HepG2 (cell line): ENCODE data around the gene MYL9. TPM values are rescaled to one million over a fixed set of nuclear protein-coding genes. Genes with fewer than 3 reads are reported as not detected.
A peak's percentile ranks its signal among the peaks of the same experiment; 100 is the strongest.

ENCODE experiments used
- CEBPG ChIP-seq: IDR thresholded peaks from 2 replicates; pipeline ENCODE4 v1.6.1; 2016
- HNF4G ChIP-seq, 2 experiments: sonication (generic) in 1 of 2; formaldehyde crosslinking in 1 of 2; IDR thresholded peaks; 2 replicates each; pipeline versions ENCODE4 v1.4.0 to v1.6.1; 2011 to 2020; ENCODE audit warnings: borderline replicate concordance in 2 of 2, low read depth in 2 of 2, mild to moderate bottlenecking in 2 of 2, low read length in 1 of 2, missing genetic modification reagents in 1 of 2, moderate library complexity in 1 of 2
- JUND ChIP-seq: sonication (generic); formaldehyde crosslinking; IDR thresholded peaks from 2 replicates; pipeline ENCODE4 v1.8.0; 2022; ENCODE audit warnings: mild to moderate bottlenecking, missing genetic modification reagents
- NCOA5 ChIP-seq: sonication (generic); formaldehyde crosslinking; IDR thresholded peaks from 2 replicates; pipeline ENCODE4 v1.4.0; 2020; ENCODE audit warnings: missing genetic modification reagents
- NKX3-1 ChIP-seq: sonication (generic); formaldehyde crosslinking; IDR thresholded peaks from 2 replicates; pipeline ENCODE4 v1.5.0; 2020; ENCODE audit warnings: missing genetic modification reagents
- REL ChIP-seq: sonication (generic); formaldehyde crosslinking; conservative IDR thresholded peaks from 2 replicates; pipeline ENCODE4 v1.8.0; 2022; ENCODE audit warnings: mild to moderate bottlenecking, missing genetic modification reagents, moderate library complexity
- ZNF274 ChIP-seq: sonication (generic); formaldehyde crosslinking; IDR thresholded peaks from 2 replicates; pipeline ENCODE4 v1.5.1; 2020; ENCODE audit warnings: mild to moderate bottlenecking, missing genetic modification reagents
- ZNF382 ChIP-seq: sonication (generic); formaldehyde crosslinking; IDR thresholded peaks from 2 replicates; pipeline ENCODE4 v1.5.0; 2020; ENCODE audit warnings: missing genetic modification reagents, mild to moderate bottlenecking, borderline replicate concordance
- ZNF660 ChIP-seq: sonication (generic); formaldehyde crosslinking; IDR thresholded peaks from 2 replicates; pipeline ENCODE4 v1.5.1; 2020; ENCODE audit warnings: mild to moderate bottlenecking, low read depth, missing genetic modification reagents, borderline replicate concordance
- ZNF839 ChIP-seq: sonication (generic); formaldehyde crosslinking; IDR thresholded peaks from 2 replicates; pipeline ENCODE4 v1.4.0; 2020; ENCODE audit warnings: missing genetic modification reagents, mild to moderate bottlenecking, borderline replicate concordance
- ZSCAN30 ChIP-seq: sonication (generic); formaldehyde crosslinking; IDR thresholded peaks from 2 replicates; pipeline ENCODE4 v1.5.0; 2020; ENCODE audit warnings: mild to moderate bottlenecking, missing genetic modification reagents
- polyA plus RNA-seq, 8 experiments: library from polyadenylated mRNA; depleted of rRNA in 3 of 8; stranded (reverse) in 7 of 8; unstranded in 1 of 8; fragments of >200 nt; fragmentation: Illumina TruSeq in 4 of 8; extraction: Trizol in 4 of 8; gene quantifications; 2 replicates each; pipeline versions ENCODE4 v1.2.1 to v1.2.3, GENCODE V29; 2011 to 2016; ENCODE audit warnings: low read depth in 4 of 8, missing spikeins in 1 of 8, mixed read lengths in 1 of 8; ENCODE audit not compliant: insufficient read depth in 1 of 8
- total RNA-seq, 5 experiments: library from RNA; depleted of rRNA; stranded (reverse); fragments of >200 nt; fragmentation: Illumina TruSeq; extraction: Trizol; gene quantifications; 2 replicates each; pipeline ENCODE4 v1.2.3, GENCODE V29; 2016; ENCODE audit warnings: low read depth in 1 of 5
- TF ChIP-seq, protein P1 (sequence below): sonication (generic); formaldehyde crosslinking; IDR thresholded peaks from 2 replicates; pipeline ENCODE4 v1.5.1; 2020; ENCODE audit warnings: missing genetic modification reagents, mild to moderate bottlenecking, borderline replicate concordance
- TF ChIP-seq, protein P2 (sequence below): sonication (generic); formaldehyde crosslinking; IDR thresholded peaks from 2 replicates; pipeline ENCODE4 v1.5.0; 2020; ENCODE audit warnings: mild to moderate bottlenecking, missing genetic modification reagents
- TF ChIP-seq, protein P3 (sequence below): sonication (generic); formaldehyde crosslinking; IDR thresholded peaks from 2 replicates; pipeline ENCODE4 v1.8.0; 2022; ENCODE audit warnings: missing genetic modification reagents, low read depth, mild to moderate bottlenecking, borderline replicate concordance
- TF ChIP-seq, protein P4 (sequence below): IDR thresholded peaks from 2 replicates; pipeline ENCODE4 v1.6.1; 2012; ENCODE audit warnings: inconsistent platforms
- TF ChIP-seq, protein P5 (sequence below): sonication (generic); formaldehyde crosslinking; IDR thresholded peaks from 2 replicates; pipeline ENCODE4 v1.4.0; 2020; ENCODE audit warnings: missing genetic modification reagents
- TF ChIP-seq, protein P6 (sequence below): IDR thresholded peaks from 2 replicates; pipeline ENCODE4 v1.6.1; 2016; ENCODE audit warnings: low read depth

MYL9 gene
- total and polyA plus RNA-seq, 2 of the 13 experiments (the other 11 are each of a cell fraction or from before 2014, with no cell fraction given), result 0.87 to 2.2 TPM

DNA sequence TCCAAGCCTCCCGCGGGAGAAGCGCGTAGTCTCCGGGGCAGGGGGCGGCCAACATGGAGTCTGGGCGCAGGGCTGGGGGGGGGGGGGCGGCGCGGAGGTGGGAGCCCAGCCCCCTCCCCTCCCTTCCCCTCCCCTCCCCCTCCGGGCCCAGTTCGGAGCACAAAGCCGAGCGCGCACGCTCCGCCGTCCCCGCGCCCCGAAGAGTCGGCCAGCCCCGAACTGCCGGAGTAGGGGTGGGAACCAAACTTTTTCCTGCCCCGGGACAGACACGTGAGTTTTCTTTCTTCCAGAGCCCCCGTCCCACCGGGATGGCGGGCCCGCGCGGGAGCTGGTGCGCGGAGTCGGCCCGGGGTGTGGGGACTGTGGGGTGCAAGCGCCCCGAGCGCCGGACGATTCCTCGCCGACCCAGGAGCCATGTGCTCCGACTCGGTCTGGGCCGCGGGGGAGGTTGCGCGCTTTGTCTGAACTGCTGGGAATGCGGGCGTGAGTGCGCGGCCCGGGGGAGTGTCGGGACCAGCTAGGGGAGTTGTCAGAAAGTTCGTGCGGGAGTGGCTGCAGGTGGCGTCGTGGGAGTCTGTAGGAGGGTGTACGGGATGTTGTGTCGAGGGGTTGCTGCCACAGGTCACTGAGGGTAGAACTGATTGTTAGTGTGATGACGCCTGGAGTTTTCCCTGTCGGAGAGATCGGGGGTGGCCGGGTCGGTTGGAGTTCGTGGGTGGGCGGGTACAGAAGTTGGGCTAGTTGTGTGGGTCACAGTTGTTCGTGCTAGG is 33.2 kb downstream of the MYL9 start (continued):
- TF ChIP-seq, protein P1, sequence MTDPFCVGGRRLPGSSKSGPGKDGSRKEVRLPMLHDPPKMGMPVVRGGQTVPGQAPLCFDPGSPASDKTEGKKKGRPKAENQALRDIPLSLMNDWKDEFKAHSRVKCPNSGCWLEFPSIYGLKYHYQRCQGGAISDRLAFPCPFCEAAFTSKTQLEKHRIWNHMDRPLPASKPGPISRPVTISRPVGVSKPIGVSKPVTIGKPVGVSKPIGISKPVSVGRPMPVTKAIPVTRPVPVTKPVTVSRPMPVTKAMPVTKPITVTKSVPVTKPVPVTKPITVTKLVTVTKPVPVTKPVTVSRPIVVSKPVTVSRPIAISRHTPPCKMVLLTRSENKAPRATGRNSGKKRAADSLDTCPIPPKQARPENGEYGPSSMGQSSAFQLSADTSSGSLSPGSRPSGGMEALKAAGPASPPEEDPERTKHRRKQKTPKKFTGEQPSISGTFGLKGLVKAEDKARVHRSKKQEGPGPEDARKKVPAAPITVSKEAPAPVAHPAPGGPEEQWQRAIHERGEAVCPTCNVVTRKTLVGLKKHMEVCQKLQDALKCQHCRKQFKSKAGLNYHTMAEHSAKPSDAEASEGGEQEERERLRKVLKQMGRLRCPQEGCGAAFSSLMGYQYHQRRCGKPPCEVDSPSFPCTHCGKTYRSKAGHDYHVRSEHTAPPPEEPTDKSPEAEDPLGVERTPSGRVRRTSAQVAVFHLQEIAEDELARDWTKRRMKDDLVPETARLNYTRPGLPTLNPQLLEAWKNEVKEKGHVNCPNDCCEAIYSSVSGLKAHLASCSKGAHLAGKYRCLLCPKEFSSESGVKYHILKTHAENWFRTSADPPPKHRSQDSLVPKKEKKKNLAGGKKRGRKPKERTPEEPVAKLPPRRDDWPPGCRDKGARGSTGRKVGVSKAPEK, result peak; percentile 81; the same call in 1 of the 2 replicates
- TF ChIP-seq, protein P2, sequence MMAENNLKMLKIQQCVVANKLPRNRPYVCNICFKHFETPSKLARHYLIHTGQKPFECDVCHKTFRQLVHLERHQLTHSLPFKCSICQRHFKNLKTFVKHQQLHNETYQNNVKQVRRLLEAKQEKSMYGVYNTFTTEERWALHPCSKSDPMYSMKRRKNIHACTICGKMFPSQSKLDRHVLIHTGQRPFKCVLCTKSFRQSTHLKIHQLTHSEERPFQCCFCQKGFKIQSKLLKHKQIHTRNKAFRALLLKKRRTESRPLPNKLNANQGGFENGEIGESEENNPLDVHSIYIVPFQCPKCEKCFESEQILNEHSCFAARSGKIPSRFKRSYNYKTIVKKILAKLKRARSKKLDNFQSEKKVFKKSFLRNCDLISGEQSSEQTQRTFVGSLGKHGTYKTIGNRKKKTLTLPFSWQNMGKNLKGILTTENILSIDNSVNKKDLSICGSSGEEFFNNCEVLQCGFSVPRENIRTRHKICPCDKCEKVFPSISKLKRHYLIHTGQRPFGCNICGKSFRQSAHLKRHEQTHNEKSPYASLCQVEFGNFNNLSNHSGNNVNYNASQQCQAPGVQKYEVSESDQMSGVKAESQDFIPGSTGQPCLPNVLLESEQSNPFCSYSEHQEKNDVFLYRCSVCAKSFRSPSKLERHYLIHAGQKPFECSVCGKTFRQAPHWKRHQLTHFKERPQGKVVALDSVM (CRISPR knock-in tag), result no peak; the same call in 1 of the 2 replicates
- TF ChIP-seq NKX3-1 (CRISPR knock-in tag) (no peak; the same call in 1 of the 2 replicates), ZNF839 (CRISPR knock-in tag) (peak; percentile 86; the same call in 1 of the 2 replicates), CEBPG (CRISPR knock-in tag) (no peak; the same call in 1 of the 2 replicates), HNF4G (IDR thresholded peaks at IDR 0.05; ENCODE audit: borderline replicate concordance, low read depth, low read length) (no peak), HNF4G (CRISPR knock-in tag; IDR thresholded peaks at IDR 0.05; ENCODE audit: borderline replicate concordance, low read depth) (no peak), NCOA5 (CRISPR knock-in tag) (no peak), REL (CRISPR knock-in tag) (peak; percentile 96), ZNF274 (peak; percentile 87; the same call in 1 of the 2 replicates), ZNF660 (CRISPR knock-in tag) (no peak), ZSCAN30 (CRISPR knock-in tag) (no peak), ZNF382 (CRISPR knock-in tag) (no peak), JUND (no peak)
- TF ChIP-seq, protein P3, sequence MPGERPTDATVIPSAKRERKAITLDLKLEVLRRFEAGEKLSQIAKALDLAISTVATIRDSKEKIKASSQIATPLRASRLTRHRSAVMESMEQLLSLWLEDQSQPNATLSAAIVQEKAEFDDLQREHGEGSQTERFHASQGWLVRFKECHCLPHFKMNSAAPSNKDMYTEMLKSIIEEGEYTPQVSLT (CRISPR knock-in tag), result no peak
- TF ChIP-seq, protein P4, sequence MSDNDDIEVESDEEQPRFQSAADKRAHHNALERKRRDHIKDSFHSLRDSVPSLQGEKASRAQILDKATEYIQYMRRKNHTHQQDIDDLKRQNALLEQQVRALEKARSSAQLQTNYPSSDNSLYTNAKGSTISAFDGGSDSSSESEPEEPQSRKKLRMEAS, result peak; percentile 97
- TF ChIP-seq, protein P5, sequence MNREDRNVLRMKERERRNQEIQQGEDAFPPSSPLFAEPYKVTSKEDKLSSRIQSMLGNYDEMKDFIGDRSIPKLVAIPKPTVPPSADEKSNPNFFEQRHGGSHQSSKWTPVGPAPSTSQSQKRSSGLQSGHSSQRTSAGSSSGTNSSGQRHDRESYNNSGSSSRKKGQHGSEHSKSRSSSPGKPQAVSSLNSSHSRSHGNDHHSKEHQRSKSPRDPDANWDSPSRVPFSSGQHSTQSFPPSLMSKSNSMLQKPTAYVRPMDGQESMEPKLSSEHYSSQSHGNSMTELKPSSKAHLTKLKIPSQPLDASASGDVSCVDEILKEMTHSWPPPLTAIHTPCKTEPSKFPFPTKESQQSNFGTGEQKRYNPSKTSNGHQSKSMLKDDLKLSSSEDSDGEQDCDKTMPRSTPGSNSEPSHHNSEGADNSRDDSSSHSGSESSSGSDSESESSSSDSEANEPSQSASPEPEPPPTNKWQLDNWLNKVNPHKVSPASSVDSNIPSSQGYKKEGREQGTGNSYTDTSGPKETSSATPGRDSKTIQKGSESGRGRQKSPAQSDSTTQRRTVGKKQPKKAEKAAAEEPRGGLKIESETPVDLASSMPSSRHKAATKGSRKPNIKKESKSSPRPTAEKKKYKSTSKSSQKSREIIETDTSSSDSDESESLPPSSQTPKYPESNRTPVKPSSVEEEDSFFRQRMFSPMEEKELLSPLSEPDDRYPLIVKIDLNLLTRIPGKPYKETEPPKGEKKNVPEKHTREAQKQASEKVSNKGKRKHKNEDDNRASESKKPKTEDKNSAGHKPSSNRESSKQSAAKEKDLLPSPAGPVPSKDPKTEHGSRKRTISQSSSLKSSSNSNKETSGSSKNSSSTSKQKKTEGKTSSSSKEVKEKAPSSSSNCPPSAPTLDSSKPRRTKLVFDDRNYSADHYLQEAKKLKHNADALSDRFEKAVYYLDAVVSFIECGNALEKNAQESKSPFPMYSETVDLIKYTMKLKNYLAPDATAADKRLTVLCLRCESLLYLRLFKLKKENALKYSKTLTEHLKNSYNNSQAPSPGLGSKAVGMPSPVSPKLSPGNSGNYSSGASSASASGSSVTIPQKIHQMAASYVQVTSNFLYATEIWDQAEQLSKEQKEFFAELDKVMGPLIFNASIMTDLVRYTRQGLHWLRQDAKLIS (CRISPR knock-in tag), result no peak; the same call in 1 of the 2 replicates
- TF ChIP-seq, protein P6, sequence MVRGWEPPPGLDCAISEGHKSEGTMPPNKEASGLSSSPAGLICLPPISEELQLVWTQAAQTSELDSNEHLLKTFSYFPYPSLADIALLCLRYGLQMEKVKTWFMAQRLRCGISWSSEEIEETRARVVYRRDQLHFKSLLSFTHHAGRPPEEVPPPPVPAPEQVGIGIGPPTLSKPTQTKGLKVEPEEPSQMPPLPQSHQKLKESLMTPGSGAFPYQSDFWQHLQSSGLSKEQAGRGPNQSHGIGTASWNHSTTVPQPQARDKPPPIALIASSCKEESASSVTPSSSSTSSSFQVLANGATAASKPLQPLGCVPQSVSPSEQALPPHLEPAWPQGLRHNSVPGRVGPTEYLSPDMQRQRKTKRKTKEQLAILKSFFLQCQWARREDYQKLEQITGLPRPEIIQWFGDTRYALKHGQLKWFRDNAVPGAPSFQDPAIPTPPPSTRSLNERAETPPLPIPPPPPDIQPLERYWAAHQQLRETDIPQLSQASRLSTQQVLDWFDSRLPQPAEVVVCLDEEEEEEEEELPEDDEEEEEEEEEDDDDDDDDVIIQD, result peak; percentile 31; the same call in 1 of the 2 replicates
